Thoracic aorta (tissue), 2 donors: ENCODE measurements around the gene OR1L1. TPM values are rescaled to one million over a fixed set of nuclear protein-coding genes. Genes with fewer than 3 reads are reported as not detected.

Experiments used
- ATAC-seq: fragments of 150-250 bp; one replicate; pipeline ENCODE4 v1.8.0; 2017; ENCODE audit warnings: low read depth; ENCODE audit not compliant: insufficient number of reproducible peaks, low FRiP score
- DNase-seq: peaks from one replicate; pipeline ENCODE4 v3.0.0-alpha.2; 2020; ENCODE audit warnings: low spot score
- H3K27ac ChIP-seq, 2 donors: fragments of 200-600 bp; sonication (generic); 1 replicate in 1 of 2; 2 replicates in 1 of 2; pipeline ENCODE4 v1.5.1; 2016; ENCODE audit warnings: mild to moderate bottlenecking in 2 of 2, moderate library complexity in 2 of 2
- H3K27me3 ChIP-seq: fragments of 200-600 bp; sonication (generic); replicated peaks from 2 replicates; pipeline ENCODE4 v1.6.0; 2016; ENCODE audit warnings: mild to moderate bottlenecking; ENCODE audit not compliant: insufficient read depth
- H3K36me3 ChIP-seq: fragments of 200-600 bp; sonication (generic); one replicate; pipeline ENCODE4 v1.5.1; 2016
- H3K4me1 ChIP-seq, 2 donors: fragments of 200-600 bp; sonication (generic); 1 replicate in 1 of 2; 2 replicates in 1 of 2; pipeline versions ENCODE4 v1.5.1 to v1.6.0; 2016; ENCODE audit warnings: low read depth in 2 of 2, mild to moderate bottlenecking in 1 of 2; ENCODE audit not compliant: control insufficient read depth in 1 of 2
- H3K4me3 ChIP-seq: fragments of 200-600 bp; sonication (generic); 2 replicates; pipeline ENCODE4 v1.5.1; 2016; ENCODE audit warnings: mild to moderate bottlenecking
- H3K9me3 ChIP-seq: fragments of 200-600 bp; sonication (generic); 2 replicates; pipeline ENCODE4 v1.5.1; 2016
- CTCF ChIP-seq: fragments of 200-600 bp; sonication (generic); IDR thresholded peaks from one replicate; pipeline ENCODE4 v1.5.1; 2019; ENCODE audit warnings: antibody characterized with exemption
- total RNA-seq, 2 donors: library from RNA; depleted of rRNA; stranded (reverse); fragments of >200 nt; gene quantifications; one replicate each; pipeline versions ENCODE4 v1.1.0 to v1.2.3, GENCODE V29; 2016

Gene OR1L1
- total RNA-seq, 2 donors from 2014 or later = not detected

GRCh38 chr9:122657527-122657926 is 4.0 kb upstream of the OR1L1 start, which contains the start of gene OR1B1:
Gene OR1B1, minus strand, starts transcription at chr9:122657627.
- TF ChIP-seq CTCF = no peak
- Histone ChIP-seq H3K9me3 (no peaks in the 10 kb centered on the region), H3K4me1 (no peaks in the 10 kb centered on the region), H3K27ac (no peak within 1 kb of the TSS), H3K36me3 (no peaks in the 10 kb centered on the region), H3K4me3 (no peak within 1 kb of the TSS), H3K27me3 (no peaks in the 10 kb centered on the region)
- ATAC-seq = no peak
- DNase-seq = no peak

GRCh38 chr9:122672481-122672880 is 11.0 kb downstream of the OR1L1 start:
- no peak for TF ChIP-seq CTCF

GRCh38 chr9:122684851-122685250 is 23.3 kb downstream of the OR1L1 start:
- DNase-seq = no peak

More at GRCh38 chr9:122672481-122672880, 11.0 kb downstream of the OR1L1 start:
- no peak for DNase-seq
- H3K27ac ChIP-seq = no peak overlapping the region
- no peak for ATAC-seq
- no peaks in the 10 kb centered on the region for H3K4me1 ChIP-seq
- H3K4me3 ChIP-seq = no peak overlapping the region
- no peaks in the 10 kb centered on the region for H3K36me3 ChIP-seq
- H3K27me3 ChIP-seq = no peaks in the 10 kb centered on the region
- H3K9me3 ChIP-seq = peaks cover 10% of the 10 kb centered on the region

GRCh38 chr9:122695696-122696095 is 34.2 kb downstream of the OR1L1 start:
- Histone ChIP-seq H3K4me3 (no peak overlapping the region), H3K36me3 (no peaks in the 10 kb centered on the region), H3K9me3 (peaks cover 13% of the 10 kb centered on the region), H3K27me3 (no peaks in the 10 kb centered on the region), H3K27ac (no peak overlapping the region), H3K4me1 (no peaks in the 10 kb centered on the region)
- TF ChIP-seq CTCF = no peak
- ATAC-seq (no peak), DNase-seq (no peak)

More at GRCh38 chr9:122684851-122685250, 23.3 kb downstream of the OR1L1 start:
- Histone ChIP-seq H3K4me3 (no peak overlapping the region), H3K36me3 (no peaks in the 10 kb centered on the region), H3K27ac (no peak overlapping the region), H3K4me1 (no peaks in the 10 kb centered on the region), H3K27me3 (no peaks in the 10 kb centered on the region), H3K9me3 (peaks cover 7% of the 10 kb centered on the region)
- no peak for ATAC-seq
- no peak for TF ChIP-seq CTCF

Other genes starting within 250 kb of the OR1L1 start
- not detected for gene OR1J1, start 183.8 kb upstream of the OR1L1 start, total RNA-seq
- 1 to 10 TPM in 1 of 2 donors, not detected in 1; 3.2 TPM for gene OR1J2, start 150.9 kb upstream of the OR1L1 start, total RNA-seq
- not detected for gene OR1J4, start 142.6 kb upstream of the OR1L1 start, total RNA-seq
- not detected for gene OR1N1, start 134.4 kb upstream of the OR1L1 start, total RNA-seq
- 1 to 10 TPM in 1 of 2 donors, not detected in 1; 1.1 TPM for gene OR1N2, start 108.6 kb upstream of the OR1L1 start, total RNA-seq
- not detected for gene OR1L8, start 78.3 kb upstream of the OR1L1 start, total RNA-seq
- gene OR1Q1, start 47.0 kb upstream of the OR1L1 start, total RNA-seq = not detected
- gene OR1B1, start 4.1 kb upstream of the OR1L1 start, total RNA-seq = not detected
- not detected for gene OR1L3, start 13.4 kb downstream of the OR1L1 start, total RNA-seq
- not detected for gene OR1L4, start 62.3 kb downstream of the OR1L1 start, total RNA-seq
- gene OR1L6, start 80.6 kb downstream of the OR1L1 start, total RNA-seq = not detected
- not detected for gene OR5C1, start 127.2 kb downstream of the OR1L1 start, total RNA-seq
- not detected for gene OR1K1, start 138.4 kb downstream of the OR1L1 start, total RNA-seq
- gene PDCL, start 166.9 kb downstream of the OR1L1 start, total RNA-seq = 10 to 100 TPM; 20.0 to 22.2 TPM
- gene RC3H2, start 243.6 kb downstream of the OR1L1 start, total RNA-seq = 10 to 100 TPM; 45.9 to 49.5 TPM